ENCODE data around the gene DAP. TPM values are rescaled to one million over a fixed set of nuclear protein-coding genes. Genes with fewer than 3 reads are reported as not detected.

Gene DAP
- total RNA-seq, 2 donors from 2014 or later = 34.6 to 65.8 TPM

- TF ChIP-seq CTCF (IDR thresholded peaks at IDR 0.05) = no peak
- Histone ChIP-seq H3K27ac (no peak overlapping the region), H3K4me3 (no peak overlapping the region), H3K9me3 (no peaks in the 10 kb centered on the region), H3K36me3 (no peaks in the 10 kb centered on the region), H3K4me1 (peaks cover 0 to 13% of the 10 kb centered on the region in 2 donors), H3K27me3 (no peaks in the 10 kb centered on the region)
- DNase-seq (ENCODE audit: low spot score) = no peak
Measured at GRCh38 chr5:10649666-10650380, 111.2 kb downstream of the DAP start.

- TF ChIP-seq CTCF (IDR thresholded peaks at IDR 0.05) = no peak
- H3K4me1 ChIP-seq = peaks cover 0 to 13% of the 10 kb centered on the region in 2 donors
- no peak for DNase-seq (ENCODE audit: low spot score)
Measured at GRCh38 chr5:10648806-10649665, 112.0 kb downstream of the DAP start.

GRCh38 chr5:10647640-10648039 is 113.4 kb downstream of the DAP start:
- Histone ChIP-seq H3K4me3 (no peak overlapping the region), H3K36me3 (no peaks in the 10 kb centered on the region), H3K4me1 (peaks cover 0 to 2% of the 10 kb centered on the region in 2 donors), H3K27me3 (no peaks in the 10 kb centered on the region), H3K9me3 (no peaks in the 10 kb centered on the region), H3K27ac (no peak overlapping the region)
- TF ChIP-seq CTCF (IDR thresholded peaks at IDR 0.05) = no peak
- no peak for DNase-seq (ENCODE audit: low spot score)

More at GRCh38 chr5:10648806-10649665, 112.0 kb downstream of the DAP start:
- H3K27me3 ChIP-seq = no peaks in the 10 kb centered on the region
- H3K4me3 ChIP-seq = no peak overlapping the region
- no peak overlapping the region for H3K27ac ChIP-seq
- H3K36me3 ChIP-seq = no peaks in the 10 kb centered on the region
- H3K9me3 ChIP-seq = no peaks in the 10 kb centered on the region

GRCh38 chr5:10645671-10646070 is 115.4 kb downstream of the DAP start:
- no peaks in the 10 kb centered on the region for H3K36me3 ChIP-seq
- H3K4me1 ChIP-seq = no peaks in the 10 kb centered on the region
- no peaks in the 10 kb centered on the region for H3K9me3 ChIP-seq
- H3K4me3 ChIP-seq = no peak overlapping the region
- no peak for DNase-seq (ENCODE audit: low spot score)
- TF ChIP-seq CTCF (IDR thresholded peaks at IDR 0.05) = no peak
- H3K27ac ChIP-seq = no peak overlapping the region
- no peaks in the 10 kb centered on the region for H3K27me3 ChIP-seq

- Histone ChIP-seq H3K27ac (no peak overlapping the region), H3K4me3 (no peak overlapping the region), H3K27me3 (no peaks in the 10 kb centered on the region), H3K9me3 (no peaks in the 10 kb centered on the region), H3K4me1 (no peaks in the 10 kb centered on the region), H3K36me3 (no peaks in the 10 kb centered on the region)
- no peak for DNase-seq (ENCODE audit: low spot score)
- TF ChIP-seq CTCF (IDR thresholded peaks at IDR 0.05) = no peak
Measured at GRCh38 chr5:10645146-10645545, 115.9 kb downstream of the DAP start.
